Loucy (cell line): ENCODE measurements around the gene COL12A1.

ENCODE experiments used
- H2AFZ ChIP-seq: fragments of 200-600 bp; sonication (generic); 2 replicates; pipeline ENCODE4 v1.6.0; 2016; ENCODE audit warnings: antibody characterized with exemption, mild to moderate bottlenecking, low read length, moderate library complexity
- H3F3A ChIP-seq: fragments of 200-600 bp; 2 replicates; pipeline ENCODE4 v1.6.0; 2016; ENCODE audit warnings: antibody characterized with exemption, low read depth, mild to moderate bottlenecking
- H3K27me3 ChIP-seq: fragments of 200-600 bp; sonication (generic); 2 replicates; pipeline ENCODE4 v1.6.1; 2014; ENCODE audit warnings: low read length, mild to moderate bottlenecking; ENCODE audit not compliant: insufficient read depth, poor library complexity, severe bottlenecking
- H3K36me3 ChIP-seq: fragments of 200-600 bp; sonication (generic); 2 replicates; pipeline ENCODE4 v1.6.1; 2016; ENCODE audit warnings: low read length; ENCODE audit not compliant: insufficient read depth
- H3K4me1 ChIP-seq: fragments of 200-600 bp; sonication (generic); 2 replicates; pipeline ENCODE4 v1.5.1; 2014; ENCODE audit warnings: low read length, mild to moderate bottlenecking; ENCODE audit not compliant: insufficient read depth, poor library complexity, severe bottlenecking
- H3K4me2 ChIP-seq: fragments of 200-600 bp; sonication (generic); 2 replicates; pipeline ENCODE4 v1.6.0; 2014; ENCODE audit warnings: antibody characterized with exemption, low read length, low read depth, mild to moderate bottlenecking; ENCODE audit not compliant: poor library complexity, severe bottlenecking
- H3K4me3 ChIP-seq: fragments of 200-600 bp; sonication (generic); 2 replicates; pipeline ENCODE4 v1.5.1; 2014; ENCODE audit warnings: low read length, mild to moderate bottlenecking, mixed read lengths; ENCODE audit not compliant: poor library complexity, severe bottlenecking
- H3K79me2 ChIP-seq: fragments of 200-600 bp; sonication (generic); 2 replicates; pipeline ENCODE4 v1.6.1; 2014; ENCODE audit warnings: low read length; ENCODE audit not compliant: insufficient read depth
- H3K9ac ChIP-seq: fragments of 200-600 bp; sonication (generic); 2 replicates; pipeline ENCODE4 v1.6.0; 2014; ENCODE audit warnings: mild to moderate bottlenecking, low read depth, low read length, moderate library complexity; ENCODE audit not compliant: poor library complexity, severe bottlenecking
- H3K9me2 ChIP-seq: fragments of 200-600 bp; sonication (generic); replicated peaks from 2 replicates; pipeline ENCODE4 v1.6.1; 2016; ENCODE audit warnings: low read depth, low read length, mixed read lengths
- H3K9me3 ChIP-seq: fragments of 200-600 bp; sonication (generic); 2 replicates; pipeline ENCODE4 v1.6.1; 2014; ENCODE audit warnings: mild to moderate bottlenecking, antibody characterized with exemption, low read length, low read depth; ENCODE audit not compliant: insufficient read depth
- H4K20me1 ChIP-seq: fragments of 200-600 bp; sonication (generic); 2 replicates; pipeline ENCODE4 v1.6.0; 2014; ENCODE audit warnings: antibody characterized with exemption, low read length, mild to moderate bottlenecking; ENCODE audit not compliant: insufficient read depth, poor library complexity, severe bottlenecking
- EZH2phosphoT487 ChIP-seq: fragments of 200-600 bp; IDR thresholded peaks from 2 replicates; pipeline ENCODE4 v1.6.1; 2018; ENCODE audit warnings: antibody characterized with exemption, mild to moderate bottlenecking, moderate library complexity, borderline replicate concordance
- TF ChIP-seq, protein P1 (sequence below): fragments of 200-600 bp; sonication (generic); conservative IDR thresholded peaks from 2 replicates; pipeline ENCODE4 v1.5.1; 2014; ENCODE audit warnings: mild to moderate bottlenecking, antibody characterized with exemption, low read length

The COL12A1 gene

DNA sequence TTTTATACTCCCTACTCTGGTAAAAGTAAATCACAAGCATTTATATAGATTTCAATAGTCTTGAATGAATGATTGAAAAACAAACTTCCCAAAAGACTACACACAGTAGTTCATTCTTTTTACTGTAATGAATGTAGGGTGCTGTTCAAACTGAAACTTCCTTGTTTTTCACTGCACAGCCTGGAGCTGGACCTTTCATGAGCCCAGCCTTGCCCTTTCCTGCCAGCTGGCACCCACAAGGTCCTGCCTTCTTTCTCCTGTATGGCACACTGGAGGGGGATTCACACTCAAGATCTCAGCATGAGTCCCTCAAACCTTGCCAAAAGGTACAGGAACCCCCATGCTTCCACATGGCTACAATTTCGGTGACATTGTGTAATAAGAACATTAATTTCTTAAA is 50.9 kb downstream of the COL12A1 start:
- no peaks in the 10 kb centered on the region for H4K20me1 ChIP-seq
- no peak overlapping the region for H3K4me2 ChIP-seq
- H3K4me3 ChIP-seq: no peak overlapping the region
- no peak for TF ChIP-seq EZH2phosphoT487
- TF ChIP-seq, protein P1, sequence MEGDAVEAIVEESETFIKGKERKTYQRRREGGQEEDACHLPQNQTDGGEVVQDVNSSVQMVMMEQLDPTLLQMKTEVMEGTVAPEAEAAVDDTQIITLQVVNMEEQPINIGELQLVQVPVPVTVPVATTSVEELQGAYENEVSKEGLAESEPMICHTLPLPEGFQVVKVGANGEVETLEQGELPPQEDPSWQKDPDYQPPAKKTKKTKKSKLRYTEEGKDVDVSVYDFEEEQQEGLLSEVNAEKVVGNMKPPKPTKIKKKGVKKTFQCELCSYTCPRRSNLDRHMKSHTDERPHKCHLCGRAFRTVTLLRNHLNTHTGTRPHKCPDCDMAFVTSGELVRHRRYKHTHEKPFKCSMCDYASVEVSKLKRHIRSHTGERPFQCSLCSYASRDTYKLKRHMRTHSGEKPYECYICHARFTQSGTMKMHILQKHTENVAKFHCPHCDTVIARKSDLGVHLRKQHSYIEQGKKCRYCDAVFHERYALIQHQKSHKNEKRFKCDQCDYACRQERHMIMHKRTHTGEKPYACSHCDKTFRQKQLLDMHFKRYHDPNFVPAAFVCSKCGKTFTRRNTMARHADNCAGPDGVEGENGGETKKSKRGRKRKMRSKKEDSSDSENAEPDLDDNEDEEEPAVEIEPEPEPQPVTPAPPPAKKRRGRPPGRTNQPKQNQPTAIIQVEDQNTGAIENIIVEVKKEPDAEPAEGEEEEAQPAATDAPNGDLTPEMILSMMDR: no peak
- no peaks in the 10 kb centered on the region for H3K9me3 ChIP-seq
- H3K36me3 ChIP-seq: no peaks in the 10 kb centered on the region
- H3K79me2 ChIP-seq: no peaks in the 10 kb centered on the region
- H3K9me2 ChIP-seq: no peaks in the 10 kb centered on the region
- no peaks in the 10 kb centered on the region for H3K27me3 ChIP-seq
- no peaks in the 10 kb centered on the region for H3F3A ChIP-seq
- H2AFZ ChIP-seq: no peak overlapping the region
- no peaks in the 10 kb centered on the region for H3K4me1 ChIP-seq
- no peak overlapping the region for H3K9ac ChIP-seq

DNA sequence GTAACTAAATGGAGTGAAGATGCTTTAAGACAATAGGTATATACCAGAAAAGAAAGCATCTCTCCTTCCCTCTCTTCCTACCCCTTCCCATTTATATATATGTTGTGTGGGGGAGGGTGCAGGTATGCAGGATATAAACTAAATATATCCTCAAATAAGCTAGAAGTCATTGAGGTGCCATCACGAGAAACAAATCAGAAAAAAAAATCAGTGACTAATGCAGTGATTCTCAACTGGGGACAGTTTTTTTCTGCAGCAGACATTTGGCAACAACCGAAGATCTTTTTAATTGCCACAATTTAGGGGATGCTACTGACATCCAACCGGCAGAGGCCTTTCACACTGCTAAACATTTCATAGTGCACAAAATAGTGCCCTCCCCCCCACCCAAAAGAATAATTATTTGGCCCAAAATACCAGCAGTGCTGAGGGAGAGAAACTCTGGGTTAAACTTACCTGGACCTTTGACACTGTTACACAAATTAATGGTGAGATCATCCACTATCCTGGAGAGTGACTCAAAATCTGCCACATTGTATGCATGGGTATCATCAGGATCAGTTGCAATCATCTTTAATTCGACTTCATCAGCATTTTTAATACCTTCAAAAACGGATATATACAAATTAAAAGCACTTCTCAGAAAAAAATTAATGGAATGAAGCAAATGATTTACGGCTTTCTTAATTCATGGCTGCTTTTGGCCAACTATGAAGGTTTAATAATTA is 55.0 kb downstream of the COL12A1 start:
- no peaks in the 10 kb centered on the region for H3K79me2 ChIP-seq
- H3K27me3 ChIP-seq: no peaks in the 10 kb centered on the region
- no peak overlapping the region for H2AFZ ChIP-seq
- H3K4me3 ChIP-seq: no peak overlapping the region
- H3F3A ChIP-seq: no peaks in the 10 kb centered on the region
- no peak overlapping the region for H3K4me2 ChIP-seq
- no peaks in the 10 kb centered on the region for H3K9me2 ChIP-seq
- H3K9me3 ChIP-seq: no peaks in the 10 kb centered on the region
- H4K20me1 ChIP-seq: no peaks in the 10 kb centered on the region
- TF ChIP-seq, protein P1: no peak
- TF ChIP-seq EZH2phosphoT487: no peak
- no peak overlapping the region for H3K9ac ChIP-seq
- H3K36me3 ChIP-seq: no peaks in the 10 kb centered on the region
- no peaks in the 10 kb centered on the region for H3K4me1 ChIP-seq

DNA sequence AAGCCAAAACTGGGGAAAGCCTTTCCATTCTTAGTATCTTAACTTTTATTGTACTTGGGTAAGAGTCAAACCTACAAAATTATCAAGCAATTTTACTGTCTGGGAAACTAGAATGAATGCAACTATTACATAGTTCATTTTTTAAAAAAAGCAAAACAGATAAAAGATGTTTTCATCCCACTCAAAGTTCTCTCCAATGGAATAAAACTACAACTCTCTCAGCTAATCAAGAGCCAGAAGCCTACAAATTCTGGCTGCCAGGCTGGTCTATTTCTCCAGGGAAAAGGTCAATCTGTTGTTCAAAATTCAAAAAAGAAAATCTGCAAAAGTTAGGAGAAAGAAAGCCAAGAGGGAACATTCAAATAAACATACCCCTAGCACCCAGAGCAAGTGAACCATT is 56.2 kb downstream of the COL12A1 start:
- H3K9ac ChIP-seq: no peak overlapping the region
- no peaks in the 10 kb centered on the region for H3K79me2 ChIP-seq
- H3K9me3 ChIP-seq: no peaks in the 10 kb centered on the region
- H3K4me3 ChIP-seq: no peak overlapping the region
- H3K4me1 ChIP-seq: no peaks in the 10 kb centered on the region
- TF ChIP-seq, protein P1: no peak
- no peak for TF ChIP-seq EZH2phosphoT487
- no peaks in the 10 kb centered on the region for H3K27me3 ChIP-seq
- no peak overlapping the region for H2AFZ ChIP-seq
- no peaks in the 10 kb centered on the region for H3K36me3 ChIP-seq
- H3K4me2 ChIP-seq: no peak overlapping the region
- H4K20me1 ChIP-seq: no peaks in the 10 kb centered on the region
- H3K9me2 ChIP-seq: no peaks in the 10 kb centered on the region
- H3F3A ChIP-seq: no peaks in the 10 kb centered on the region
